Measurements from ENCODE around the gene FOXP2.

Gene FOXP2

DNA sequence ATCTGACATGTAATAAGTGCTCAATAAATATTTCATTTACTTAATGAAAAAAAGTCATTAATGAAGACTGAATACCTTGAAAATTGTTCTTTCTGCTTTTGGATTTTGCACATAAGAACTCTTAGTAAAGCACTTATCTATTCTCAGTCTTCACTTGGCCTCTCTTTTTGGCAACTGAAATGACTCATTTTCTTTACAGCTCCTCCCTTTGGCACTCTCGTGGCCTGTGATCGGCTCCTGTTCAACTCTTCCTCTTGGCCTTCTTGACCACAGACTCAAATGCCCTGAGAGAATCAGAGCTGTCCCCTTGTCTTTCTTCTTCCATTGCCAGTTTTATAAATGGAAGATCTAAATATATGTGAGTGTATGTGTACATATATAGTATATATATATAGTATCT lies 54.2 kb downstream of the FOXP2 start:
- H3K4me1 ChIP-seq = no peaks in the 10 kb centered on the region

DNA sequence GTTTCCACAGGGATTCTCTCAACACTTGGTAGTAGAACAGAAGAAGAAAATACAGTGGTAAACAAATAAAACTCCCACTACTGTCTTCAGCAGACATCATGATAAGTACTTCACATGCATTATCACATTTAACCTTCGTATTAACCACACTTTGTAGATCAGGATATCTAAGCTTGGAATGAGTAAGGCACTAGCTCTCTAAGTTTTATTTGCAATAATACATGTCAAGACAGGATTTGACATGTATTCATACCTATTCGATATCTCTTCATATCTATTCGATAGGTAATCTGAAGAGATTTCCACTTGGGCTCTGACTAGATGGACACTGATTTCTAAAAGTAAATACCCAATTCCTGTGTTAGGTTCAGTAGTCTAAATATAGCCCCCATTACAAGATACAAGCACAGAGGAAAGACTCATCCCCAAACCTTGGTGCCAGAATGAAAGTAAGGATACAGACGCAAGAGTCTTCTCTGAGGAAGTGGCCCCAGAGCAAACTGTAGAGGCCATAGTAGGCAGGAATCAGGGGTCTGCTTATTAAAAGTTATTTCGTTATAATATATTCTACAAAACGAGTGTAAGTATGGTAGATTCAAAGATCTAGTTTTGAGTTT lies 58.4 kb downstream of the FOXP2 start:
- Histone ChIP-seq H3K4me2 (ENCODE audit: low read length) (no peak overlapping the region), H3K4me3 (ENCODE audit: low read depth, low read length) (no peak overlapping the region), H3K27me3 (ENCODE audit: control insufficient read depth, insufficient read depth, low read length) (no peaks in the 10 kb centered on the region), H3K27ac (no peak overlapping the region), H3K4me1 (no peaks in the 10 kb centered on the region), H3K79me2 (no peaks in the 10 kb centered on the region), H2AFZ (no peak overlapping the region), H3K9me3 (ENCODE audit: control insufficient read depth, low read length) (no peaks in the 10 kb centered on the region), H3K36me3 (ENCODE audit: control insufficient read depth, insufficient read depth, low read length) (no peaks in the 10 kb centered on the region), H3K9ac (no peak overlapping the region)
- TF ChIP-seq, protein P1, sequence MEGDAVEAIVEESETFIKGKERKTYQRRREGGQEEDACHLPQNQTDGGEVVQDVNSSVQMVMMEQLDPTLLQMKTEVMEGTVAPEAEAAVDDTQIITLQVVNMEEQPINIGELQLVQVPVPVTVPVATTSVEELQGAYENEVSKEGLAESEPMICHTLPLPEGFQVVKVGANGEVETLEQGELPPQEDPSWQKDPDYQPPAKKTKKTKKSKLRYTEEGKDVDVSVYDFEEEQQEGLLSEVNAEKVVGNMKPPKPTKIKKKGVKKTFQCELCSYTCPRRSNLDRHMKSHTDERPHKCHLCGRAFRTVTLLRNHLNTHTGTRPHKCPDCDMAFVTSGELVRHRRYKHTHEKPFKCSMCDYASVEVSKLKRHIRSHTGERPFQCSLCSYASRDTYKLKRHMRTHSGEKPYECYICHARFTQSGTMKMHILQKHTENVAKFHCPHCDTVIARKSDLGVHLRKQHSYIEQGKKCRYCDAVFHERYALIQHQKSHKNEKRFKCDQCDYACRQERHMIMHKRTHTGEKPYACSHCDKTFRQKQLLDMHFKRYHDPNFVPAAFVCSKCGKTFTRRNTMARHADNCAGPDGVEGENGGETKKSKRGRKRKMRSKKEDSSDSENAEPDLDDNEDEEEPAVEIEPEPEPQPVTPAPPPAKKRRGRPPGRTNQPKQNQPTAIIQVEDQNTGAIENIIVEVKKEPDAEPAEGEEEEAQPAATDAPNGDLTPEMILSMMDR (IDR thresholded peaks at IDR 0.05) = no peak

More for the DNA sequence above, 54.2 kb downstream of the FOXP2 start:
- no peak overlapping the region for H3K9ac ChIP-seq
- H3K4me3 ChIP-seq (ENCODE audit: low read depth, low read length) = no peak overlapping the region
- TF ChIP-seq, protein P1 (IDR thresholded peaks at IDR 0.05) = no peak
- no peaks in the 10 kb centered on the region for H3K36me3 ChIP-seq (ENCODE audit: control insufficient read depth, insufficient read depth, low read length)
- no peak overlapping the region for H3K4me2 ChIP-seq (ENCODE audit: low read length)
- no peaks in the 10 kb centered on the region for H3K79me2 ChIP-seq
- H3K27me3 ChIP-seq (ENCODE audit: control insufficient read depth, insufficient read depth, low read length) = no peaks in the 10 kb centered on the region
- no peak overlapping the region for H2AFZ ChIP-seq
- no peaks in the 10 kb centered on the region for H3K9me3 ChIP-seq (ENCODE audit: control insufficient read depth, low read length)
- H3K27ac ChIP-seq = no peak overlapping the region

GRCh38 chr7:114478384-114478783 lies 63.8 kb downstream of the FOXP2 start:
- no peak overlapping the region for H3K27ac ChIP-seq
- no peaks in the 10 kb centered on the region for H3K27me3 ChIP-seq (ENCODE audit: control insufficient read depth, insufficient read depth, low read length)
- no peaks in the 10 kb centered on the region for H3K4me1 ChIP-seq
- no peak overlapping the region for H2AFZ ChIP-seq
- H3K79me2 ChIP-seq = no peaks in the 10 kb centered on the region
- H3K4me2 ChIP-seq (ENCODE audit: low read length) = no peak overlapping the region
- no peaks in the 10 kb centered on the region for H3K9me3 ChIP-seq (ENCODE audit: control insufficient read depth, low read length)
- H3K9ac ChIP-seq = no peak overlapping the region
- H3K4me3 ChIP-seq (ENCODE audit: low read depth, low read length) = no peak overlapping the region
- no peaks in the 10 kb centered on the region for H3K36me3 ChIP-seq (ENCODE audit: control insufficient read depth, insufficient read depth, low read length)
- TF ChIP-seq, protein P1 (IDR thresholded peaks at IDR 0.05) = no peak

GRCh38 chr7:114481999-114482398 lies 67.4 kb downstream of the FOXP2 start:
- H3K4me2 ChIP-seq (ENCODE audit: low read length) = no peak overlapping the region
- no peak overlapping the region for H3K4me3 ChIP-seq (ENCODE audit: low read depth, low read length)
- H3K79me2 ChIP-seq = no peaks in the 10 kb centered on the region
- no peaks in the 10 kb centered on the region for H3K27me3 ChIP-seq (ENCODE audit: control insufficient read depth, insufficient read depth, low read length)
- no peaks in the 10 kb centered on the region for H3K36me3 ChIP-seq (ENCODE audit: control insufficient read depth, insufficient read depth, low read length)
- no peaks in the 10 kb centered on the region for H3K9me3 ChIP-seq (ENCODE audit: control insufficient read depth, low read length)
- H2AFZ ChIP-seq = no peak overlapping the region
- no peak overlapping the region for H3K27ac ChIP-seq
- H3K9ac ChIP-seq = no peak overlapping the region
- TF ChIP-seq, protein P1 (IDR thresholded peaks at IDR 0.05) = no peak
- H3K4me1 ChIP-seq = no peaks in the 10 kb centered on the region

DNA sequence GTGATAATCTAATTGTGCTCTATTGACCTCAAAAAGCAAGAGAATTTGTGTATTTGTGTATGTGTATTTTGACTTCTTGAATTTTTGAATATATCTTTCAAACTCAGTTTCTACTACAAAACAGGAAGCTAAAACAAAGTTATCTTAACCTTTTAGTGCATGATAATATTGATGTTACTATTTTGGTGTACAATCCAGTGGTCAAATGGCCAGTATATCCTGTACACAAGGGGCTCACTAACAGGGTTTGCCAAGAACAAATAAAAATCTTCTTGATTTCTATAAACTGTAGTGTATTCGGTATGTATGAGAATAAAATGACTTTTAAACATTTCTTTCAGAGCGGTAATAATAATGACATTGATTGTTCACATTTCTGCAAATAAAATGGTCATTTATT lies 69.6 kb downstream of the FOXP2 start:
- Histone ChIP-seq H3K27me3 (ENCODE audit: control insufficient read depth, insufficient read depth, low read length) (no peaks in the 10 kb centered on the region), H3K36me3 (ENCODE audit: control insufficient read depth, insufficient read depth, low read length) (no peaks in the 10 kb centered on the region), H3K9me3 (ENCODE audit: control insufficient read depth, low read length) (no peaks in the 10 kb centered on the region), H3K4me1 (no peaks in the 10 kb centered on the region), H2AFZ (no peak overlapping the region), H3K9ac (no peak overlapping the region), H3K4me3 (ENCODE audit: low read depth, low read length) (no peak overlapping the region), H3K4me2 (ENCODE audit: low read length) (no peak overlapping the region), H3K27ac (no peak overlapping the region), H3K79me2 (no peaks in the 10 kb centered on the region)
- TF ChIP-seq, protein P1 (IDR thresholded peaks at IDR 0.05) = no peak
